Upper lobe of right lung (tissue), 1 donor: ENCODE data around the gene MSMO1. TPM values are rescaled to one million over a fixed set of nuclear protein-coding genes. Genes with fewer than 3 reads are reported as not detected.

Experiments
- ATAC-seq: fragments of 200-7000 bp; cut with Tn5 transposase; one replicate; pipeline ENCODE4 v1.9.1; 2020; ENCODE audit warnings: mild to moderate bottlenecking, moderate library complexity
- DNase-seq: peaks from one replicate; pipeline ENCODE4 v3.0.0-alpha.2; 2020
- H3K27ac ChIP-seq: fragments of 200-600 bp; one replicate; pipeline ENCODE4 v1.8.0; 2022
- H3K27me3 ChIP-seq: fragments of 200-600 bp; one replicate; pipeline ENCODE4 v1.8.0; 2022; ENCODE audit warnings: mild to moderate bottlenecking
- H3K36me3 ChIP-seq: fragments of 200-600 bp; one replicate; pipeline ENCODE4 v1.8.0; 2022
- H3K4me1 ChIP-seq: fragments of 200-600 bp; one replicate; pipeline ENCODE4 v1.8.0; 2022
- H3K4me3 ChIP-seq: fragments of 200-600 bp; one replicate; pipeline ENCODE4 v1.8.0; 2022; ENCODE audit warnings: mild to moderate bottlenecking
- H3K9me3 ChIP-seq: fragments of 200-600 bp; one replicate; pipeline ENCODE4 v1.8.0; 2022
- intact Hi-C: fragments of 100-400 bp; cut with DNase I; formaldehyde crosslinking; loops from one replicate; pipeline ENCODE4 v1.11.0; 2022
- total RNA-seq: library from RNA; stranded (reverse); fragmentation: NEBNext Ultra II Directional; extraction: Animal tissue kit (Norgen Biotek cat#: 25700); gene quantifications from one replicate; pipeline ENCODE4 v1.2.1, GENCODE V29; 2021
- TF ChIP-seq, protein P1 (sequence below): fragments of 200-600 bp; IDR thresholded peaks from one replicate; pipeline ENCODE4 v1.8.0; 2022; ENCODE audit warnings: antibody characterized with exemption
- donor health status: DM: no; HTN: yes; CAD: no; lungs with severe emphysema.

MSMO1 gene
- total RNA-seq, 1 donor from 2014 or later, result 213 TPM

DNA sequence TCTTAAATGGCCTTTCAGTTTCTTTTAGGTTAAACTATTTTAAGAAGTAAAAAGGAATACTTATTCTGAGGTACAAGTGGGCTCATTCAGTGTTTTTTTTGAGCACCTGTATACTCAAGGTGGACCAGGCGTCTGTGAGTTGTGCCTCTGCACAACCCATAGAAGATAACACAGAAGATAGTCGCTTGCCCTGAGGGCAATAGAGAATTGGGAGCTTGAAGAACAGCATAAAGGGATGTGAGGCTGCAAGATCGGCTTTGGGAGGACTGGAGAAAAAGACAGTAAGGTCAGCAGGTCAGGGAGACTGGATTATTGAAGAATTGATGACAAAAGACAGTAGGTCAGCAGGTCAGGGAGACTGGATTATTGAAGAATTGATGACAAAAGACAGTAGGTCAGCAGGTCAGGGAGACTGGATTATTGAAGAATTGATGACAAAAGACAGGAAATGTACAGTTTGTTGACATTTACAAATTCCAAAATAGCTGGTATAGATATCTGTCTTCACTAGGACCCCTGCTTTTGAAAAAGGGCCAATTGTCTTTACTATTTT, 54.4 kb downstream of the MSMO1 start:
- ATAC-seq, result no peak
- H3K4me3 ChIP-seq, result no peak overlapping the region
- H3K4me1 ChIP-seq, result peaks cover 3% of the 10 kb centered on the region
- H3K9me3 ChIP-seq, result no peaks in the 10 kb centered on the region
- TF ChIP-seq, protein P1, sequence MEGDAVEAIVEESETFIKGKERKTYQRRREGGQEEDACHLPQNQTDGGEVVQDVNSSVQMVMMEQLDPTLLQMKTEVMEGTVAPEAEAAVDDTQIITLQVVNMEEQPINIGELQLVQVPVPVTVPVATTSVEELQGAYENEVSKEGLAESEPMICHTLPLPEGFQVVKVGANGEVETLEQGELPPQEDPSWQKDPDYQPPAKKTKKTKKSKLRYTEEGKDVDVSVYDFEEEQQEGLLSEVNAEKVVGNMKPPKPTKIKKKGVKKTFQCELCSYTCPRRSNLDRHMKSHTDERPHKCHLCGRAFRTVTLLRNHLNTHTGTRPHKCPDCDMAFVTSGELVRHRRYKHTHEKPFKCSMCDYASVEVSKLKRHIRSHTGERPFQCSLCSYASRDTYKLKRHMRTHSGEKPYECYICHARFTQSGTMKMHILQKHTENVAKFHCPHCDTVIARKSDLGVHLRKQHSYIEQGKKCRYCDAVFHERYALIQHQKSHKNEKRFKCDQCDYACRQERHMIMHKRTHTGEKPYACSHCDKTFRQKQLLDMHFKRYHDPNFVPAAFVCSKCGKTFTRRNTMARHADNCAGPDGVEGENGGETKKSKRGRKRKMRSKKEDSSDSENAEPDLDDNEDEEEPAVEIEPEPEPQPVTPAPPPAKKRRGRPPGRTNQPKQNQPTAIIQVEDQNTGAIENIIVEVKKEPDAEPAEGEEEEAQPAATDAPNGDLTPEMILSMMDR, result no peak
- DNase-seq, result no peak
- intact Hi-C loops, result no loop called here
- no peak overlapping the region for H3K27ac ChIP-seq
- no peaks in the 10 kb centered on the region for H3K36me3 ChIP-seq
- H3K27me3 ChIP-seq, result peaks cover 16% of the 10 kb centered on the region

DNA sequence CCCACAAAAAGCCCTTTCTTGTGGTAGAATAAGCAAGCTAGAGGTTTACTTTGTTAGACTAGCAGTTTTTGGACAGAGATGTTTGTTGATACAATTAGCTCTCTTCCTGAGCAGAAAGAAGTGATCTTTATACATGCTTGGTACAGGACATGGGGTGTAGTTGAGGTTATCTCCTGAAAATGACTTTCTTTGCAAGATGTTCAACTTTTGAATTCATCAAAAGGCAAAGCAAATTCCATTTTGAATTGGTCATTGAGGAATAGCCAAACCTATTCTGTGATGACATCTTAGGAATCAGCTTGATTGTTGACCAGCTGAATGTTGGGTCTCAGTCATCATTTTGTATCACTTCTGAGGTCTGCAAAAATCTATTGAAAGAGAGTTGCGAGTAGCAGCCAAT, 55.2 kb downstream of the MSMO1 start:
- H3K36me3 ChIP-seq, result no peaks in the 10 kb centered on the region
- no peak for ATAC-seq
- no peaks in the 10 kb centered on the region for H3K9me3 ChIP-seq
- intact Hi-C loops, result no loop called here
- DNase-seq, result no peak
- peaks cover 16% of the 10 kb centered on the region for H3K27me3 ChIP-seq
- H3K27ac ChIP-seq, result no peak overlapping the region
- TF ChIP-seq, protein P1, result no peak
- H3K4me1 ChIP-seq, result peaks cover 3% of the 10 kb centered on the region
- no peak overlapping the region for H3K4me3 ChIP-seq

DNA sequence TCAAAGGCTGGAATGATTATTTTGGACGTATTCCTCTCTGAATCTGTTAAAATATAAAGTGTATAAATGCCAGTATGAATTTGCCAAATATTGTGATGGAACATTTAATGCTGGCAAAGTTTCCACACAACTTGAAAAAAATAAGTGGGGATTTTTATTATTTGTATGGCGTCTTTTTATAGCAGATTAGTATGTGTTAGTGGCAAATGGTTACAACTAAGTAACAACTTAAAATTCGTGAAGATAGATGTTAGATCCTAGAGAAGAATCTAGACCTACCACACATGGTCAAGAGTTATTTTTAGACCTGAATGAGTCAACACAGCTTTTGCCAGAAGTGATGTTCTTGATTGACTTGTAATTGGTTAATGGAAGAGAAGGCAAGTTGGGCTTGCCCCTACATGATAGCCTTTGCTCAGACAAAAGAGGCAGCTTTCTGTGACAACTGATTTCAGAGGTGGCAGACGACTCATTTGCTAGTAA, 56.2 kb downstream of the MSMO1 start:
- Histone ChIP-seq H3K4me1 (peaks cover 2% of the 10 kb centered on the region), H3K27me3 (peaks cover 16% of the 10 kb centered on the region), H3K4me3 (no peak overlapping the region), H3K9me3 (no peaks in the 10 kb centered on the region), H3K36me3 (no peaks in the 10 kb centered on the region), H3K27ac (no peak overlapping the region)
- DNase-seq, result no peak
- intact Hi-C loops, result no loop called here
- no peak for ATAC-seq
- TF ChIP-seq, protein P1, result no peak

DNA sequence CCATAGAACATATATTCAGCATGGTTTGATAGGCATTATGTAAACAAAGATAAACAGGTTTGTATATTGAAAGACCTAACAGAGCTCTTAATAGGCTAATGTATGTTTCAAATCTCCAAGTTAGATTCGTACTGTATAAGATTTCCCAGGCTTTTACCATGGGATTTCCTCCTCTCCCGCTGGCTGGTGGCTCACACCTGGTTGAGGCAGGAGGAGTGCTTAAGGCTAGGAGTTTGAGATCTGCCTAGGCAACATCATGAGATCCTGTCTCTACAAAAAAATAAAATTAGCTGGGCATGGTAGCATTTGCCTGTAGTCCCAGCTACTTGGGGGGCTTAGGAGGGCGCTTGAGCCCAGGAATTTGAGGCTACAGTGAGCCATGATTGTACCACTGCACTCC, 56.7 kb downstream of the MSMO1 start:
- DNase-seq (no peak), ATAC-seq (no peak)
- H3K27ac ChIP-seq, result no peak overlapping the region
- H3K9me3 ChIP-seq, result no peaks in the 10 kb centered on the region
- no peak overlapping the region for H3K4me3 ChIP-seq
- H3K4me1 ChIP-seq, result no peaks in the 10 kb centered on the region
- TF ChIP-seq, protein P1, result no peak
- no peaks in the 10 kb centered on the region for H3K36me3 ChIP-seq
- peaks cover 15% of the 10 kb centered on the region for H3K27me3 ChIP-seq
- intact Hi-C loops, result no loop called here

DNA sequence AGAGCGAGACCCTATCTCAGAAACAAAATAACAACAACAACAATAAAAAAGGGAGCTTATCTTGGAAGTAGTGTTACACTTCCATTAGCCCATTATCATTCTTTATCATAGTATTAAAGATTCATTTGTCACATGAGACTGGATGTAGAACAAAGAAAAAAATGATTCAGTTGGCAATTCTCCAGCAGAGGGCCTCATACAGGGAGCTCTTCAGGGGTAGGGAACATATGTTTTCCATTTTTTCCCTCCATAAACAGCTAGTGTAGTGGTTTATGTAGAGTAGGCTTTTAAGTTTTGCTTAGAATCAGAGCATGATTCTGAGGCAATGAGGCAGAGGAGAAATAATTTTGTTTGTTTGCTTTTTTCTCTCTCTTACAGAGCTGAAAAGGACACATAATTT, 57.1 kb downstream of the MSMO1 start:
- H3K9me3 ChIP-seq, result no peaks in the 10 kb centered on the region
- ATAC-seq, result no peak
- intact Hi-C loops, result no loop called here
- no peak for DNase-seq
- no peaks in the 10 kb centered on the region for H3K4me1 ChIP-seq
- peaks cover 11% of the 10 kb centered on the region for H3K27me3 ChIP-seq
- no peaks in the 10 kb centered on the region for H3K36me3 ChIP-seq
- H3K27ac ChIP-seq, result no peak overlapping the region
- H3K4me3 ChIP-seq, result no peak overlapping the region
- TF ChIP-seq, protein P1, result no peak

DNA sequence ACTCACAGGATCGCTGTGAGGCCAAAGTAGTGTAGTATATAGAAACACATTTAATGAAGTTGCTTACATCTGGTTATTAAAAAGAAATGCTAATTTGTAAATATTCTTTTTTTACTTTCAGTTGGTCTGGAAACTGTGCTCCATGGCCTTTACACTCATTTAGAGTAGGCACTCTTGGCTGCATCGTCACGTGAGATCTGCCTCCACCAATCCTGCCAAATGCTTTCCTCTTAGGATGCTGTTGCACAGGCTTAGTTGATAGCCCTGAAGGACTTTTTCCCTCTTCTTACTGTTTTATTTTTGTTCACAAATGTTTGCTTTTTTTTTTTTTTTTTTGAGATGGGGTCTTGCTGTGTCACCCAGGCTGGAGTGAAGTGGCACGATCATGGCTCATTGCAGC, 57.7 kb downstream of the MSMO1 start:
- TF ChIP-seq, protein P1, result no peak
- no peaks in the 10 kb centered on the region for H3K36me3 ChIP-seq
- no peaks in the 10 kb centered on the region for H3K9me3 ChIP-seq
- ATAC-seq (no peak), DNase-seq (no peak)
- H3K27ac ChIP-seq, result no peak overlapping the region
- no peaks in the 10 kb centered on the region for H3K4me1 ChIP-seq
- H3K4me3 ChIP-seq, result no peak overlapping the region
- intact Hi-C loops, result no loop called here
- H3K27me3 ChIP-seq, result peaks cover 8% of the 10 kb centered on the region
